Subcutaneous adipose tissue (tissue), 4 donors: ENCODE results near the gene TMEM234. TPM values are rescaled to one million over a fixed set of nuclear protein-coding genes. Genes with fewer than 3 reads are reported as not detected.

Experiments used
- CTCF ChIP-seq: fragments of 450-650 bp; IDR thresholded peaks from one replicate; pipeline ENCODE4 v1.5.1; 2016; ENCODE audit warnings: low read depth, mild to moderate bottlenecking, control low read depth, antibody characterized with exemption, moderate library complexity
- total RNA-seq, 4 donors: library from RNA; depleted of rRNA; stranded (reverse); fragments of >200 nt; gene quantifications; one replicate each; pipeline ENCODE4 v1.1.0, GENCODE V29; 2016

The TMEM234 gene
- total RNA-seq, 4 donors from 2014 or later = 7.0 to 18.6 (median 9.4) TPM

GRCh38 chr1:32219022-32219421 is 3.1 kb downstream of the TMEM234 start:
- no peak for TF ChIP-seq CTCF

- TF ChIP-seq CTCF = no peak
Observed at GRCh38 chr1:32216566-32216965, 5.6 kb downstream of the TMEM234 start.

- TF ChIP-seq CTCF = no peak
Observed at GRCh38 chr1:32215629-32216480, 6.3 kb downstream of the TMEM234 start.

- no peak for TF ChIP-seq CTCF
Observed at GRCh38 chr1:32208891-32209328, 13.2 kb downstream of the TMEM234 start, which contains the start of gene DCDC2B. DCDC2B (plus strand) TSS chr1:32209089; CDS start chr1:32209094, 5 bp downstream.

GRCh38 chr1:32208469-32208868 is 13.7 kb downstream of the TMEM234 start:
- no peak for TF ChIP-seq CTCF

- no peak for TF ChIP-seq CTCF
Observed at GRCh38 chr1:32205401-32206370, 16.5 kb downstream of the TMEM234 start, which contains the start of gene IQCC. IQCC (plus strand) TSS chr1:32205671; CDS start chr1:32205682, 11 bp downstream.

- TF ChIP-seq CTCF = no peak
Observed at GRCh38 chr1:32204943-32205361, 17.2 kb downstream of the TMEM234 start.
